HL-60 (cell line): ENCODE results near the gene CALN1.

Experiments used
- GABPA ChIP-seq: IDR thresholded peaks from 2 replicates; pipeline ENCODE4 v1.6.1; 2012; ENCODE audit warnings: low read depth
- POLR2AphosphoS5 ChIP-seq: IDR thresholded peaks from 2 replicates; pipeline ENCODE4 v1.6.1; 2012; ENCODE audit warnings: low read depth
- SPI1 ChIP-seq: IDR thresholded peaks from 2 replicates; pipeline ENCODE4 v1.6.1; 2012; ENCODE audit warnings: low read depth, mild to moderate bottlenecking, borderline replicate concordance
- TF ChIP-seq, protein P1 (sequence below): IDR thresholded peaks from one replicate; pipeline ENCODE4 v1.5.1; 2011; ENCODE audit warnings: low read length, control low read depth, inconsistent platforms; ENCODE audit not compliant: insufficient read depth
- TF ChIP-seq, protein P2 (sequence below): IDR thresholded peaks from 2 replicates; pipeline ENCODE4 v1.6.1; 2012; ENCODE audit warnings: low read depth; ENCODE audit not compliant: insufficient replicate concordance

GRCh38 chr7:72325561-72325960 lies 86.6 kb downstream of the CALN1 start:
- TF ChIP-seq POLR2AphosphoS5 (no peak), GABPA (no peak), SPI1 (no peak)
- TF ChIP-seq, protein P1, sequence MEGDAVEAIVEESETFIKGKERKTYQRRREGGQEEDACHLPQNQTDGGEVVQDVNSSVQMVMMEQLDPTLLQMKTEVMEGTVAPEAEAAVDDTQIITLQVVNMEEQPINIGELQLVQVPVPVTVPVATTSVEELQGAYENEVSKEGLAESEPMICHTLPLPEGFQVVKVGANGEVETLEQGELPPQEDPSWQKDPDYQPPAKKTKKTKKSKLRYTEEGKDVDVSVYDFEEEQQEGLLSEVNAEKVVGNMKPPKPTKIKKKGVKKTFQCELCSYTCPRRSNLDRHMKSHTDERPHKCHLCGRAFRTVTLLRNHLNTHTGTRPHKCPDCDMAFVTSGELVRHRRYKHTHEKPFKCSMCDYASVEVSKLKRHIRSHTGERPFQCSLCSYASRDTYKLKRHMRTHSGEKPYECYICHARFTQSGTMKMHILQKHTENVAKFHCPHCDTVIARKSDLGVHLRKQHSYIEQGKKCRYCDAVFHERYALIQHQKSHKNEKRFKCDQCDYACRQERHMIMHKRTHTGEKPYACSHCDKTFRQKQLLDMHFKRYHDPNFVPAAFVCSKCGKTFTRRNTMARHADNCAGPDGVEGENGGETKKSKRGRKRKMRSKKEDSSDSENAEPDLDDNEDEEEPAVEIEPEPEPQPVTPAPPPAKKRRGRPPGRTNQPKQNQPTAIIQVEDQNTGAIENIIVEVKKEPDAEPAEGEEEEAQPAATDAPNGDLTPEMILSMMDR: no peak
- TF ChIP-seq, protein P2, sequence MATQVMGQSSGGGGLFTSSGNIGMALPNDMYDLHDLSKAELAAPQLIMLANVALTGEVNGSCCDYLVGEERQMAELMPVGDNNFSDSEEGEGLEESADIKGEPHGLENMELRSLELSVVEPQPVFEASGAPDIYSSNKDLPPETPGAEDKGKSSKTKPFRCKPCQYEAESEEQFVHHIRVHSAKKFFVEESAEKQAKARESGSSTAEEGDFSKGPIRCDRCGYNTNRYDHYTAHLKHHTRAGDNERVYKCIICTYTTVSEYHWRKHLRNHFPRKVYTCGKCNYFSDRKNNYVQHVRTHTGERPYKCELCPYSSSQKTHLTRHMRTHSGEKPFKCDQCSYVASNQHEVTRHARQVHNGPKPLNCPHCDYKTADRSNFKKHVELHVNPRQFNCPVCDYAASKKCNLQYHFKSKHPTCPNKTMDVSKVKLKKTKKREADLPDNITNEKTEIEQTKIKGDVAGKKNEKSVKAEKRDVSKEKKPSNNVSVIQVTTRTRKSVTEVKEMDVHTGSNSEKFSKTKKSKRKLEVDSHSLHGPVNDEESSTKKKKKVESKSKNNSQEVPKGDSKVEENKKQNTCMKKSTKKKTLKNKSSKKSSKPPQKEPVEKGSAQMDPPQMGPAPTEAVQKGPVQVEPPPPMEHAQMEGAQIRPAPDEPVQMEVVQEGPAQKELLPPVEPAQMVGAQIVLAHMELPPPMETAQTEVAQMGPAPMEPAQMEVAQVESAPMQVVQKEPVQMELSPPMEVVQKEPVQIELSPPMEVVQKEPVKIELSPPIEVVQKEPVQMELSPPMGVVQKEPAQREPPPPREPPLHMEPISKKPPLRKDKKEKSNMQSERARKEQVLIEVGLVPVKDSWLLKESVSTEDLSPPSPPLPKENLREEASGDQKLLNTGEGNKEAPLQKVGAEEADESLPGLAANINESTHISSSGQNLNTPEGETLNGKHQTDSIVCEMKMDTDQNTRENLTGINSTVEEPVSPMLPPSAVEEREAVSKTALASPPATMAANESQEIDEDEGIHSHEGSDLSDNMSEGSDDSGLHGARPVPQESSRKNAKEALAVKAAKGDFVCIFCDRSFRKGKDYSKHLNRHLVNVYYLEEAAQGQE: no peak
